Measurements from ENCODE around the gene IMP3. TPM values are rescaled to one million over a fixed set of nuclear protein-coding genes. Genes with fewer than 3 reads are reported as not detected.

IMP3 gene
- total RNA-seq, 1 experiment from 2014 or later: 79.9 TPM

GRCh38 chr15:75625542-75626347 lies 14.3 kb downstream of the IMP3 start, which contains the start of gene SNUPN:
Gene SNUPN (minus strand): TSS chr15:75625725. CDS start chr15:75621051, 4,674 bp downstream.
- H2AFZ ChIP-seq (ENCODE audit: low read depth, low read length, poor library complexity, severe bottlenecking): no peak within 1 kb of the TSS
- ChIA-PET POLR2A (interaction anchor here (0.6 to 3.2 kb wide), 9 partner anchors 10 to 258 kb away, joined by 3 to 35 read pairs (median 4); partner anchors contain the start of genes IMP3, MAN2C1, PTPN9 and SIN3A), RAD21 (ENCODE audit: low non-redundant PET in 1 of 2, low total read pairs in 2 of 2, uncharacterized antibody in 2 of 2, unreplicated experiment in 2 of 2) (interaction anchor here in 1 of 2 experiments (0.5 to 1.2 kb wide), 2 partner anchors 43 to 47 kb away, joined by 4 to 6 read pairs; partner anchors contain the start of gene PTPN9), CTCF (interaction anchor here (0.8 to 2.8 kb wide), 6 partner anchors 11 to 258 kb away, joined by 3 to 6 read pairs (median 3); partner anchors contain the start of genes IMP3 and SNX33)
- TF ChIP-seq POLR2AphosphoS5 (IDR thresholded peaks at IDR 0.05; ENCODE audit: low read depth, low read length): peak; percentile 84
- no peak for TF ChIP-seq ATF3 (IDR thresholded peaks at IDR 0.05)
- peak; percentile 88 for TF ChIP-seq MAX (IDR thresholded peaks at IDR 0.05)
- no peak for TF ChIP-seq REST (IDR thresholded peaks at IDR 0.05; ENCODE audit: low read depth)
- no peak for TF ChIP-seq ZBTB33 (IDR thresholded peaks at IDR 0.05; ENCODE audit: extremely low read depth, insufficient replicate concordance, low read length)
- peak; percentile 74 for TF ChIP-seq CBX3 (IDR thresholded peaks at IDR 0.05; ENCODE audit: low read depth)
- TF ChIP-seq ZFX (IDR thresholded peaks at IDR 0.05): peak; percentile 89
- TF ChIP-seq SP1 (IDR thresholded peaks at IDR 0.05; ENCODE audit: low read depth): peak; percentile 91
- TF ChIP-seq ELF1 (IDR thresholded peaks at IDR 0.05; ENCODE audit: borderline replicate concordance, low read depth): peak; percentile 64; the same call in 1 of the 2 replicates
- no peak for TF ChIP-seq JUND (IDR thresholded peaks at IDR 0.05)
- TF ChIP-seq YY1 (IDR thresholded peaks at IDR 0.05; ENCODE audit: extremely low read depth, insufficient replicate concordance, low read depth, low read length): peak; percentile 4
- TF ChIP-seq SIN3A (IDR thresholded peaks at IDR 0.05; ENCODE audit: low read depth): peak; percentile 87; the same call in 1 of the 2 replicates
- TF ChIP-seq POLR2A (IDR thresholded peaks at IDR 0.05; ENCODE audit: borderline replicate concordance, extremely low read depth, insufficient read depth, insufficient read length): peak; percentile 87
- peak within 1 kb of the TSS; percentile 89 for H3K4me2 ChIP-seq (ENCODE audit: low read length)
- peak within 1 kb of the TSS; percentile 91 to 99 for H3K4me3 ChIP-seq (replicated peaks in 1 of 2; ENCODE audit: low read depth in 1 of 2, low read length in 2 of 2)
- no peaks in the 10 kb centered on the region for H3K36me3 ChIP-seq (ENCODE audit: control insufficient read depth in 1 of 2, insufficient read depth in 2 of 2, low read length in 2 of 2)
- peaks cover 16 to 40% of the 10 kb centered on the region in 2 experiments for H3K4me1 ChIP-seq (ENCODE audit: control insufficient read depth in 1 of 2, insufficient read depth in 2 of 2, low read length in 2 of 2)
- ATAC-seq: peak; percentile 83
- H3K27me3 ChIP-seq (ENCODE audit: insufficient read depth, low read length): no peaks in the 10 kb centered on the region
- H3K79me2 ChIP-seq (ENCODE audit: insufficient read depth, low read length): no peaks in the 10 kb centered on the region; the same call in 1 of the 2 replicates
- H3K9ac ChIP-seq (ENCODE audit: low read length): peak within 1 kb of the TSS; percentile 100
- H3K9me2 ChIP-seq (ENCODE audit: insufficient read depth): no peaks in the 10 kb centered on the region
- no peaks in the 10 kb centered on the region for H4K20me1 ChIP-seq (ENCODE audit: insufficient read depth)
- no peaks in the 10 kb centered on the region for H3K9me3 ChIP-seq (ENCODE audit: control insufficient read depth in 1 of 2, insufficient read depth in 1 of 2, low read depth in 1 of 2, low read length in 2 of 2)
- peak; percentile 90 for DNase-seq (ENCODE audit: low read depth, low spot score)
- intact Hi-C loops (cut with micrococcal nuclease): loop anchor here (2.0 to 5.0 kb wide), 4 partner anchors 15 to 258 kb away; partner anchors contain the start of genes IMP3 and MAN2C1
- peak within 1 kb of the TSS; percentile 99 for H3K27ac ChIP-seq (ENCODE audit: low read depth, low read length)
- BruUV-seq (replicated peaks): TSS peak; percentile 95

All from HCT116 (cell line).